ENCODE data around the gene PKD2L1. TPM values are rescaled to one million over a fixed set of nuclear protein-coding genes. Genes with fewer than 3 reads are reported as not detected.

Gene PKD2L1
- total and polyA plus RNA-seq, 2 of the 8 experiments (the other 6 are each of a cell fraction or from before 2014, with no cell fraction given): 0.20 to 0.33 TPM

DNA sequence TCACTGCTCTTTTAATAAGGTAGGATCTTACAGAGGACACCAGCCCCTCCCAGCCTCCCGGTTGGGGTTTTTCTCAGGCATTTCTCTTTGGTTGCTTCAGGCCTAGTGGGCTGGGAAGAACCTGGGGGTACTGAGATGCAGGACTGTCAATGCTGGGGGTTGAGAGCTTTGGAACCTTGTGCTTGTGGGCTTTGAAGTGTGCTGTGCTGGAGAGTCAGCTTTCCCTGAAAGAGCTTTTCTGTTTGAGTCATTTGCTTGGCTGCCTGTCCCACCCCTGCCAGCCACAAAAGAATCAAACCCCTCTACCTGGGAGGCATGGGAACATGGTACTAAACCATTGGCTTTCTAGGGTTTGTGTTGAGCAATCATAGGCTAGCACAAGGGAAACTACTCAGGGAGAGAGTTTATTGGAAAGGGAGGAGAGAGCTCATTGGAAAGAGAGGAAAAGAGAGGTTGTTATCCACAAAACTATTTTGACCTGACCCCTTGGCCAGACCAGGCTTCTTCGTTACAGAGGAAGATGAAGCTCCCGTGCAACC, 18.4 kb upstream of the PKD2L1 start:
- H2BK15ac ChIP-seq (ENCODE audit: low read length): no peak overlapping the region
- H4K20me1 ChIP-seq (replicated peaks in 1 of 2; ENCODE audit: control insufficient read depth in 1 of 2, insufficient read depth in 2 of 2, low read length in 2 of 2): peaks cover 26 to 47% of the 10 kb centered on the region in 2 experiments
- H2BK20ac ChIP-seq (ENCODE audit: low read length): no peak overlapping the region
- no peaks in the 10 kb centered on the region for H3K9me3 ChIP-seq (ENCODE audit: insufficient read depth in 2 of 2, low read depth in 1 of 2, low read length in 1 of 2)
- no peaks in the 10 kb centered on the region for H3K27me3 ChIP-seq (replicated peaks in 1 of 4; ENCODE audit: control insufficient read depth in 3 of 4, extremely low read depth in 1 of 4, insufficient read depth in 3 of 4, low read length in 3 of 4)
- H3K79me1 ChIP-seq (ENCODE audit: low read depth, low read length): peaks cover 13% of the 10 kb centered on the region
- H3K23ac ChIP-seq (ENCODE audit: insufficient read length): no peak overlapping the region
- peak overlapping the region; percentile 4 to 85 (median 53); a peak in 4 of 7 replicates for H3K9ac ChIP-seq (replicated peaks in 1 of 4; ENCODE audit: extremely low read depth in 1 of 4, low read depth in 3 of 4, low read length in 3 of 4)
- H3K56ac ChIP-seq (replicated peaks; ENCODE audit: insufficient read length, low read depth, low read length): peak overlapping the region; percentile 5
- H3K36me3 ChIP-seq (ENCODE audit: control insufficient read depth in 2 of 4, insufficient read depth in 4 of 4, low read length in 3 of 4): peaks cover 38 to 56% (median 50%) of the 10 kb centered on the region in 4 experiments
- FAIRE-seq: no peak
- H3K18ac ChIP-seq (ENCODE audit: extremely low read depth, low read length): no peak overlapping the region
- no peak overlapping the region for H2AFZ ChIP-seq (ENCODE audit: low read length)
- DNase-seq (ENCODE audit: low read depth in 1 of 2, low spot score in 2 of 2): no peak
- H2BK120ac ChIP-seq (replicated peaks; ENCODE audit: low read depth, low read length): no peak overlapping the region
- peak overlapping the region; percentile 85 to 97 for H3K4me2 ChIP-seq (ENCODE audit: insufficient read depth in 1 of 2, low read depth in 2 of 2, low read length in 2 of 2)
- H3K14ac ChIP-seq (ENCODE audit: insufficient read length): no peak overlapping the region
- no peak overlapping the region for H4K91ac ChIP-seq (replicated peaks; ENCODE audit: insufficient read length, low read length)
- H4K8ac ChIP-seq (ENCODE audit: extremely low read depth, insufficient read depth, low read length): no peak overlapping the region
- POLR2A ChIA-PET (ENCODE audit: partially characterized antibody): interaction anchor here (5.7 to 9.6 kb wide), 4 partner anchors 12 to 26 kb away, joined by 45 to 103 read pairs (median 68); no protein-coding TSS in a partner anchor
- H2AK5ac ChIP-seq (ENCODE audit: low read depth, low read length): no peak overlapping the region
- H3K4me3 ChIP-seq (ENCODE audit: extremely low read depth in 1 of 4, insufficient read depth in 2 of 4, low read depth in 3 of 4, low read length in 4 of 4): peak overlapping the region; percentile 85 to 95 (median 90)
- peaks cover 7 to 28% (median 20%) of the 10 kb centered on the region in 4 experiments for H3K4me1 ChIP-seq (replicated peaks in 1 of 4; ENCODE audit: control insufficient read depth in 3 of 4, insufficient read depth in 4 of 4, low read length in 3 of 4)
- no peak overlapping the region for H4K5ac ChIP-seq (ENCODE audit: insufficient read length, low read depth, low read length)
- H2BK5ac ChIP-seq (ENCODE audit: low read depth, low read length): peak overlapping the region; percentile 95; the same call in 1 of the 2 replicates
- H3K27ac ChIP-seq (ENCODE audit: low read depth, low read length): no peak overlapping the region
- CTCF ChIA-PET (ENCODE audit: partially characterized antibody): interaction anchor here (1.1 to 21.7 kb wide), 14 partner anchors 11 to 530 kb away, joined by 3 to 226 read pairs (median 4); partner anchors contain the start of gene BLOC1S2
- peaks cover 19% of the 10 kb centered on the region for H3K23me2 ChIP-seq (ENCODE audit: low read depth, low read length)
- H3K4ac ChIP-seq (replicated peaks; ENCODE audit: insufficient read length, low read depth, low read length): peak overlapping the region; percentile 19
- no peak overlapping the region for H2BK12ac ChIP-seq (ENCODE audit: low read depth, low read length)
- H3K79me2 ChIP-seq (ENCODE audit: control insufficient read depth in 1 of 2, insufficient read depth in 2 of 2, low read length in 2 of 2): peaks cover 32 to 68% of the 10 kb centered on the region in 2 experiments
- WGBS, 2 experiments (ENCODE audit: extremely low coverage in 1 of 2, insufficient coverage in 1 of 2, insufficient read length in 1 of 2, insufficient replicate concordance in 2 of 2, low coverage in 1 of 2, low lambda C conversion rate in 2 of 2, missing lambda C conversion rate in 1 of 2): 57% methylated on average over 3 of the region's 3 CpGs; no CpG with 5 or more reads in 1 of the 2 experiments
- TF ChIP-seq BACH1 (IDR thresholded peaks at IDR 0.05; ENCODE audit: low read length) (no peak), NANOG (IDR thresholded peaks at IDR 0.05; ENCODE audit: insufficient read depth, low read depth, low read length, poor library complexity, severe bottlenecking) (no peak), RFX5 (IDR thresholded peaks at IDR 0.05; ENCODE audit: borderline replicate concordance, low read depth, low read length) (no peak), JUND (IDR thresholded peaks at IDR 0.05; ENCODE audit: low read length) (no peak), GABPA (IDR thresholded peaks at IDR 0.05; ENCODE audit: borderline replicate concordance, insufficient read depth, low read length) (no peak), HDAC6 (IDR thresholded peaks at IDR 0.05; ENCODE audit: low read depth, low read length) (no peak), CEBPB (IDR thresholded peaks at IDR 0.05; ENCODE audit: low read depth, low read length) (no peak), TBP (IDR thresholded peaks at IDR 0.05; ENCODE audit: low read depth, low read length) (no peak), POLR2AphosphoS5 (IDR thresholded peaks at IDR 0.05; ENCODE audit: low read depth, low read length) (no peak), SP4 (IDR thresholded peaks at IDR 0.05; ENCODE audit: low read length) (no peak), CBX5 (IDR thresholded peaks at IDR 0.05; ENCODE audit: low read depth, low read length) (no peak)
- TF ChIP-seq, protein P1, sequence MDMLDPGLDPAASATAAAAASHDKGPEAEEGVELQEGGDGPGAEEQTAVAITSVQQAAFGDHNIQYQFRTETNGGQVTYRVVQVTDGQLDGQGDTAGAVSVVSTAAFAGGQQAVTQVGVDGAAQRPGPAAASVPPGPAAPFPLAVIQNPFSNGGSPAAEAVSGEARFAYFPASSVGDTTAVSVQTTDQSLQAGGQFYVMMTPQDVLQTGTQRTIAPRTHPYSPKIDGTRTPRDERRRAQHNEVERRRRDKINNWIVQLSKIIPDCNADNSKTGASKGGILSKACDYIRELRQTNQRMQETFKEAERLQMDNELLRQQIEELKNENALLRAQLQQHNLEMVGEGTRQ (IDR thresholded peaks at IDR 0.05; ENCODE audit: low read length): no peak
- TF ChIP-seq, protein P2, sequence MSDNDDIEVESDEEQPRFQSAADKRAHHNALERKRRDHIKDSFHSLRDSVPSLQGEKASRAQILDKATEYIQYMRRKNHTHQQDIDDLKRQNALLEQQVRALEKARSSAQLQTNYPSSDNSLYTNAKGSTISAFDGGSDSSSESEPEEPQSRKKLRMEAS (IDR thresholded peaks at IDR 0.05): no peak

Measured in H1 (cell line).